ENCODE results near the gene IQGAP2.

The IQGAP2 gene

GRCh38 chr5:76700571-76700970 lies 297.5 kb downstream of the IQGAP2 start:
- ChIA-PET POLR2A (no interaction called here), CTCF (interaction anchor here (0.7 to 1.2 kb wide), 3 partner anchors 12 to 74 kb away, joined by 3 to 5 read pairs (median 3); no protein-coding TSS in a partner anchor)
- DNase-seq (ENCODE audit: extremely low spot score) = no peak
- TF ChIP-seq, protein P1, sequence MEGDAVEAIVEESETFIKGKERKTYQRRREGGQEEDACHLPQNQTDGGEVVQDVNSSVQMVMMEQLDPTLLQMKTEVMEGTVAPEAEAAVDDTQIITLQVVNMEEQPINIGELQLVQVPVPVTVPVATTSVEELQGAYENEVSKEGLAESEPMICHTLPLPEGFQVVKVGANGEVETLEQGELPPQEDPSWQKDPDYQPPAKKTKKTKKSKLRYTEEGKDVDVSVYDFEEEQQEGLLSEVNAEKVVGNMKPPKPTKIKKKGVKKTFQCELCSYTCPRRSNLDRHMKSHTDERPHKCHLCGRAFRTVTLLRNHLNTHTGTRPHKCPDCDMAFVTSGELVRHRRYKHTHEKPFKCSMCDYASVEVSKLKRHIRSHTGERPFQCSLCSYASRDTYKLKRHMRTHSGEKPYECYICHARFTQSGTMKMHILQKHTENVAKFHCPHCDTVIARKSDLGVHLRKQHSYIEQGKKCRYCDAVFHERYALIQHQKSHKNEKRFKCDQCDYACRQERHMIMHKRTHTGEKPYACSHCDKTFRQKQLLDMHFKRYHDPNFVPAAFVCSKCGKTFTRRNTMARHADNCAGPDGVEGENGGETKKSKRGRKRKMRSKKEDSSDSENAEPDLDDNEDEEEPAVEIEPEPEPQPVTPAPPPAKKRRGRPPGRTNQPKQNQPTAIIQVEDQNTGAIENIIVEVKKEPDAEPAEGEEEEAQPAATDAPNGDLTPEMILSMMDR (IDR thresholded peaks at IDR 0.05; ENCODE audit: control extremely low read depth, extremely low read depth, low read depth, missing control alignments) = no peak

DNA sequence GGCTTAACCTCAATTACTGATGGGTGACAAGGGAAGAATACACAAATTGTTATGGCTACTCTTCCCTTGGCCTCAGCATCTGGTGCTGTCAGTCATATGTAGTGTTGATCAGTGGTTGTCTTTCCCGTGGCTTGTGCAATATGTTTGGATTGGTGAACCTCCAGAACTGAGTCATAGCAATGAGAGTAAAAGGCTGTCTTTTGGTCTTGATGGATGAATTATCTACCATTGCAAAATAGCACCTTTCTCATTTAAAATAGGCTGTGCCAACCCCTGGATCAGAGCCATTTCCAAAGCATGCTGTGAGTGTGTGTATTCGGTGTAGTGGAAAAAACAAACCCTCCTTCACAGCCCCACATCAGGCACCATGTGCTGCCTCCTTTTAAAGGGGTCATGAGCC lies 298.2 kb downstream of the IQGAP2 start:
- TF ChIP-seq, protein P1 (IDR thresholded peaks at IDR 0.05; ENCODE audit: control extremely low read depth, extremely low read depth, low read depth, missing control alignments) = no peak
- CTCF ChIA-PET = interaction anchor here (1.0 kb wide), 1 partner anchor 20 kb away, joined by 3 read pairs; no protein-coding TSS in a partner anchor
- no peak for DNase-seq (ENCODE audit: extremely low spot score)
- POLR2A ChIA-PET = no interaction called here

- CTCF ChIA-PET = interaction anchor here (1.1 to 2.4 kb wide), 5 partner anchors 9 to 71 kb away, joined by 3 to 15 read pairs (median 3); no protein-coding TSS in a partner anchor
- POLR2A ChIA-PET = no interaction called here
Observed at GRCh38 chr5:76703707-76704106, 300.6 kb downstream of the IQGAP2 start.

GRCh38 chr5:76704131-76704663 lies 301.1 kb downstream of the IQGAP2 start:
- DNase-seq (ENCODE audit: extremely low spot score) = no peak
- TF ChIP-seq, protein P1 (IDR thresholded peaks at IDR 0.05; ENCODE audit: control extremely low read depth, extremely low read depth, low read depth, missing control alignments) = no peak
- ChIA-PET POLR2A (no interaction called here), CTCF (interaction anchor here (0.8 to 2.4 kb wide), 6 partner anchors 8 to 70 kb away, joined by 3 to 15 read pairs (median 4); no protein-coding TSS in a partner anchor)

More at GRCh38 chr5:76703707-76704106, 300.6 kb downstream of the IQGAP2 start:
- TF ChIP-seq, protein P1 (IDR thresholded peaks at IDR 0.05; ENCODE audit: control extremely low read depth, extremely low read depth, low read depth, missing control alignments) = no peak
- DNase-seq (ENCODE audit: extremely low spot score) = no peak

DNA sequence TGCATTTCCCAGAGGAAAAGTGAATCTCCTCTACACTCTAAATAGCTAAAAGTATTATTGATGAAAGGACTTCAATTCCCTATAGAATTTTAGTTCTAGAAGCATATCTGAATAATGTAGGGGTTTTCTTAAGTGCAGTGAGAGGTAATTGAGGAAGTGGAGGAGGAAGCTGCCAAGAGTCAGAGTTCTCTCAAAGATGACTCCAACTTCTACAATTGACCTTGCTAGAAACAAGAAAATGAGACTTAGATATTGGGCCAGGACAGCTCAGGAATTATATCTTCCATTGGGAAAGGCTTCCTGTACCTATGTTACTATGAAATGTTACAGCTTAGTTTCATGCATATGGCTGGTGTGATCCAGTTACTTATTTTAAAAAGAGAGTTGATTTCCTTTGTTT lies 302.5 kb downstream of the IQGAP2 start:
- CTCF ChIA-PET = interaction anchor here (0.8 to 2.4 kb wide), 5 partner anchors 11 to 98 kb away, joined by 3 to 15 read pairs (median 4); no protein-coding TSS in a partner anchor
- TF ChIP-seq, protein P1 (IDR thresholded peaks at IDR 0.05; ENCODE audit: control extremely low read depth, extremely low read depth, low read depth, missing control alignments) = no peak
- DNase-seq (ENCODE audit: extremely low spot score) = no peak
- POLR2A ChIA-PET = no interaction called here

- POLR2A ChIA-PET = no interaction called here
- TF ChIP-seq, protein P1 (IDR thresholded peaks at IDR 0.05; ENCODE audit: control extremely low read depth, extremely low read depth, low read depth, missing control alignments) = no peak
- no peak for DNase-seq (ENCODE audit: extremely low spot score)
- CTCF ChIA-PET = interaction anchor here (1.1 to 2.1 kb wide), 2 partner anchors 20 to 65 kb away, joined by 3 to 7 read pairs; no protein-coding TSS in a partner anchor
Observed at GRCh38 chr5:76709762-76710161, 306.7 kb downstream of the IQGAP2 start.
